ENCODE results near the gene ZNF383. TPM values are rescaled to one million over a fixed set of nuclear protein-coding genes. Genes with fewer than 3 reads are reported as not detected.
A peak's percentile ranks its signal among the peaks of the same experiment; 100 is the strongest.

Gene ZNF383
- total RNA-seq, 1 donor from 2014 or later, result 7.4 TPM

DNA sequence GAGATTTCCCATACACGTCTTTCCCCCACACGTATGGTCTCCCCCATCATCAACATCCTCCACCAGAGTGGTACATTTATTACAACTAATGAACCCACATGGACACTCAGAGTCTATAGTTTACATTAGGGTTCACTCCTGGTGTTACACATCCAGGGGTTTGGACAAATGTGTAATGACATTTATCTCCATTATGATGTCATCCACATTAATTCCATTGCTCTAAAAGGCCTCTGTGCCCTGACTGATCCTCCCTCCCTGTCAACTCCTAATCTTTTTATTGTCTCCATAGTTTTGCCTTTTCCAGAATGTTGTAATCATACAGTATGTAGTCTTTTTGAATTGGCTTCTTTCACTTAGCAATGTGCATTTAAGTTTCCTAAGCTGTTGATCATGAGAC, 8.2 kb downstream of the ZNF383 start:
- H3K27ac Mint-ChIP-seq (ENCODE audit: unreplicated experiment), result no peak overlapping the region
- no peaks in the 10 kb centered on the region for H4K20me1 ChIP-seq (ENCODE audit: insufficient read depth, low read length)
- peaks cover 7% of the 10 kb centered on the region for H3K9me3 ChIP-seq (ENCODE audit: insufficient read depth, low read depth, low read length)
- H3K4me2 ChIP-seq (ENCODE audit: low read length), result no peak overlapping the region
- H3K4me1 ChIP-seq (ENCODE audit: insufficient read depth, low read length), result no peaks in the 10 kb centered on the region
- H3K4me3 Mint-ChIP-seq (ENCODE audit: unreplicated experiment), result no peak overlapping the region
- H3K9me3 Mint-ChIP-seq (ENCODE audit: unreplicated experiment), result peaks cover 27% of the 10 kb centered on the region
- TF ChIP-seq, protein P1, sequence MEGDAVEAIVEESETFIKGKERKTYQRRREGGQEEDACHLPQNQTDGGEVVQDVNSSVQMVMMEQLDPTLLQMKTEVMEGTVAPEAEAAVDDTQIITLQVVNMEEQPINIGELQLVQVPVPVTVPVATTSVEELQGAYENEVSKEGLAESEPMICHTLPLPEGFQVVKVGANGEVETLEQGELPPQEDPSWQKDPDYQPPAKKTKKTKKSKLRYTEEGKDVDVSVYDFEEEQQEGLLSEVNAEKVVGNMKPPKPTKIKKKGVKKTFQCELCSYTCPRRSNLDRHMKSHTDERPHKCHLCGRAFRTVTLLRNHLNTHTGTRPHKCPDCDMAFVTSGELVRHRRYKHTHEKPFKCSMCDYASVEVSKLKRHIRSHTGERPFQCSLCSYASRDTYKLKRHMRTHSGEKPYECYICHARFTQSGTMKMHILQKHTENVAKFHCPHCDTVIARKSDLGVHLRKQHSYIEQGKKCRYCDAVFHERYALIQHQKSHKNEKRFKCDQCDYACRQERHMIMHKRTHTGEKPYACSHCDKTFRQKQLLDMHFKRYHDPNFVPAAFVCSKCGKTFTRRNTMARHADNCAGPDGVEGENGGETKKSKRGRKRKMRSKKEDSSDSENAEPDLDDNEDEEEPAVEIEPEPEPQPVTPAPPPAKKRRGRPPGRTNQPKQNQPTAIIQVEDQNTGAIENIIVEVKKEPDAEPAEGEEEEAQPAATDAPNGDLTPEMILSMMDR (IDR thresholded peaks at IDR 0.05; ENCODE audit: insufficient read depth, low read depth, low read length), result no peak
- TF ChIP-seq EZH2 (IDR thresholded peaks at IDR 0.05; ENCODE audit: insufficient read depth, low read length), result no peak
- no peak for DNase-seq (ENCODE audit: low read depth)
- H3K79me2 ChIP-seq (ENCODE audit: insufficient read depth, low read length), result no peaks in the 10 kb centered on the region
- H3K36me3 ChIP-seq (ENCODE audit: insufficient read depth, low read length), result peaks cover 11% of the 10 kb centered on the region
- no peaks in the 10 kb centered on the region for H3K27me3 Mint-ChIP-seq (ENCODE audit: low read depth, unreplicated experiment)
- no peaks in the 10 kb centered on the region for H3K27me3 ChIP-seq (ENCODE audit: insufficient read depth, low read length)
- H3K4me3 ChIP-seq (ENCODE audit: insufficient read depth, low read depth, low read length), result no peak overlapping the region
- no peaks in the 10 kb centered on the region for H3K4me1 Mint-ChIP-seq (ENCODE audit: low read depth, unreplicated experiment)
- no peak overlapping the region for H2AFZ ChIP-seq (ENCODE audit: low read depth, low read length)
- H3K9ac ChIP-seq (ENCODE audit: low read length), result no peak overlapping the region
- H3K27ac ChIP-seq (ENCODE audit: low read depth, low read length), result no peak overlapping the region
- no peak for FAIRE-seq
- peaks cover 57% of the 10 kb centered on the region for H3K36me3 Mint-ChIP-seq (ENCODE audit: low read depth, unreplicated experiment)

DNA sequence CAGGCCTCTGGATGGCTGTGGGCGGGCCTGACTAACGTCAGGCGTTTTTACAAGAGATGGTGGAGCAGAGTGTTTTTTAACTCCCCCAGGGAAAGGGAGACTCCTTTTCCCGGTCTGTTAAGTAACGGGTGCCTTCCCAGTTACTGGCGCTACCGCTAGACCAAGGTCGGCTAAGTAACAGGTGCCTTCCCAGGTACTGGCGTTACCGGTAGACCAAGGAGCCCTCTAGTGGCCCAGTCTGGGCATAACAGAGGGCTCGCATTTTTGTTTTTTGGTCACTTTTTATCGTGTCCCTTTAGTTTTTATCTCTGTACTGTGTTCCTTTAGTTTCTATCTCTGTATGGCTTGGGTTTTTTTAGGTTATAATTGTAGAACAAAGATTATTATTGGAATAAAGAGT, 10.0 kb downstream of the ZNF383 start:
- no peak overlapping the region for H3K4me3 Mint-ChIP-seq (ENCODE audit: unreplicated experiment)
- no peak for DNase-seq (ENCODE audit: low read depth)

DNA sequence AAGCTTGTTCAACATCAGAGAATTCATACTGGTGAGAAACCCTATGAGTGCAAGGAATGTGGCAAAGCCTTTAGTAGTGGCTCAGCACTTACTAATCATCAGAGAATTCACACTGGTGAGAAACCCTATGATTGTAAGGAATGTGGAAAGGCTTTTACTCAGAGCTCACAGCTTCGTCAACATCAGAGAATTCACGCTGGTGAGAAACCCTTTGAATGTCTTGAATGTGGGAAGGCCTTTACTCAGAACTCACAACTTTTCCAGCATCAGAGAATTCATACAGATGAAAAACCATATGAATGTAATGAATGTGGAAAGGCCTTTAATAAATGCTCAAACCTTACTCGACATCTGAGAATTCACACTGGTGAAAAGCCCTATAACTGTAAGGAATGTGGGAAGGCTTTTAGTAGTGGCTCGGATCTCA, 25.2 kb downstream of the ZNF383 start:
- Histone ChIP-seq H3K4me3 (ENCODE audit: insufficient read depth, low read depth, low read length) (no peak overlapping the region), H3K27ac (ENCODE audit: low read depth, low read length) (no peak overlapping the region), H3K9me3 (ENCODE audit: insufficient read depth, low read depth, low read length) (peaks cover 54% of the 10 kb centered on the region), H2AFZ (ENCODE audit: low read depth, low read length) (no peak overlapping the region), H4K20me1 (ENCODE audit: insufficient read depth, low read length) (no peaks in the 10 kb centered on the region), H3K79me2 (ENCODE audit: insufficient read depth, low read length) (no peaks in the 10 kb centered on the region), H3K4me2 (ENCODE audit: low read length) (no peak overlapping the region), H3K36me3 (ENCODE audit: insufficient read depth, low read length) (peaks cover 29% of the 10 kb centered on the region), H3K27me3 (ENCODE audit: insufficient read depth, low read length) (no peaks in the 10 kb centered on the region), H3K4me1 (ENCODE audit: insufficient read depth, low read length) (no peaks in the 10 kb centered on the region), H3K9ac (ENCODE audit: low read length) (no peak overlapping the region)
- FAIRE-seq, result no peak
- peaks cover 71% of the 10 kb centered on the region for H3K36me3 Mint-ChIP-seq (ENCODE audit: low read depth, unreplicated experiment)
- DNase-seq (ENCODE audit: low read depth), result no peak
- peaks cover 66% of the 10 kb centered on the region for H3K9me3 Mint-ChIP-seq (ENCODE audit: unreplicated experiment)
- no peak overlapping the region for H3K4me3 Mint-ChIP-seq (ENCODE audit: unreplicated experiment)
- no peaks in the 10 kb centered on the region for H3K27me3 Mint-ChIP-seq (ENCODE audit: low read depth, unreplicated experiment)
- no peak overlapping the region for H3K27ac Mint-ChIP-seq (ENCODE audit: unreplicated experiment)
- no peak for TF ChIP-seq EZH2 (IDR thresholded peaks at IDR 0.05; ENCODE audit: insufficient read depth, low read length)
- TF ChIP-seq, protein P1 (IDR thresholded peaks at IDR 0.05; ENCODE audit: insufficient read depth, low read depth, low read length), result no peak
- H3K4me1 Mint-ChIP-seq (ENCODE audit: low read depth, unreplicated experiment), result no peaks in the 10 kb centered on the region

More for the DNA sequence above, 10.0 kb downstream of the ZNF383 start:
- Histone ChIP-seq H3K9me3 (ENCODE audit: insufficient read depth, low read depth, low read length) (peaks cover 7% of the 10 kb centered on the region), H3K27me3 (ENCODE audit: insufficient read depth, low read length) (no peaks in the 10 kb centered on the region), H3K4me3 (ENCODE audit: insufficient read depth, low read depth, low read length) (no peak overlapping the region), H3K36me3 (ENCODE audit: insufficient read depth, low read length) (peaks cover 11% of the 10 kb centered on the region), H3K79me2 (ENCODE audit: insufficient read depth, low read length) (no peaks in the 10 kb centered on the region), H3K4me1 (ENCODE audit: insufficient read depth, low read length) (no peaks in the 10 kb centered on the region), H3K4me2 (ENCODE audit: low read length) (no peak overlapping the region), H3K27ac (ENCODE audit: low read depth, low read length) (no peak overlapping the region), H2AFZ (ENCODE audit: low read depth, low read length) (no peak overlapping the region), H3K9ac (ENCODE audit: low read length) (no peak overlapping the region), H4K20me1 (ENCODE audit: insufficient read depth, low read length) (no peaks in the 10 kb centered on the region)
- TF ChIP-seq, protein P1 (IDR thresholded peaks at IDR 0.05; ENCODE audit: insufficient read depth, low read depth, low read length), result peak; percentile 37
- TF ChIP-seq EZH2 (IDR thresholded peaks at IDR 0.05; ENCODE audit: insufficient read depth, low read length), result no peak
- Mint-ChIP-seq H3K27me3 (ENCODE audit: low read depth, unreplicated experiment) (no peaks in the 10 kb centered on the region), H3K36me3 (ENCODE audit: low read depth, unreplicated experiment) (peaks cover 61% of the 10 kb centered on the region), H3K4me1 (ENCODE audit: low read depth, unreplicated experiment) (no peaks in the 10 kb centered on the region), H3K27ac (ENCODE audit: unreplicated experiment) (no peak overlapping the region), H3K9me3 (ENCODE audit: unreplicated experiment) (peaks cover 26% of the 10 kb centered on the region)
- no peak for FAIRE-seq
